ENCODE data around the gene NOP56.

The NOP56 gene

DNA sequence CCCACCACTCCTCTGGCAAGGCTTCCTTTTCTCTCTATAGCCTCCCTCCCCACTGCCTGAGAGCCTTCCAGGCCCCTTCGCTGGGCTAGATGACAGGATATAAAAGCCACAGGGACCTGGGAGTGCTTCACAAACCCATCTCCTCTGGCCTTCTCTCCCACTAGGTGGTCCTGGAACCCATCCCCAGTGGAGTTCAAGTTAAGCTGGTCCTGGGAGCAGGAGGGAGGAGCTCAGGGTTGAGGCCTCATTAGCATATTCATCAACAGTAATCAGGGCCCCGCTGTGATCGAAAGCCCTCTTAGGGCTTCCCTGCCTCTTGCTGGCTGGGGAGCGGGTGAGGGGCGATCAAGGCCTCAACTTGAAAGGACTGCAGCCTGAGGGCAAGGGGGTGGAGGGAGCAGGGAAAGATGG, 49.2 kb downstream of the NOP56 start:
- no CpG with 5 or more reads among the region's 5 CpGs for WGBS (ENCODE audit: insufficient coverage, insufficient read length)
- DNase-seq (ENCODE audit: low read depth, low spot score), result no peak
- Histone ChIP-seq H3K9me3 (ENCODE audit: control insufficient read depth, insufficient read depth, low read length) (no peaks in the 10 kb centered on the region), H3K27ac (ENCODE audit: low read length) (no peak overlapping the region), H3K4me3 (ENCODE audit: low read length) (no peak overlapping the region), H3K4me1 (ENCODE audit: control insufficient read depth, insufficient read depth, low read length) (peaks cover 13% of the 10 kb centered on the region), H3K27me3 (ENCODE audit: control insufficient read depth, insufficient read depth, low read length) (peaks cover under 1% of the 10 kb centered on the region; the same call in 1 of the 2 replicates), H3K36me3 (ENCODE audit: control insufficient read depth, insufficient read depth, low read length) (no peaks in the 10 kb centered on the region)

DNA sequence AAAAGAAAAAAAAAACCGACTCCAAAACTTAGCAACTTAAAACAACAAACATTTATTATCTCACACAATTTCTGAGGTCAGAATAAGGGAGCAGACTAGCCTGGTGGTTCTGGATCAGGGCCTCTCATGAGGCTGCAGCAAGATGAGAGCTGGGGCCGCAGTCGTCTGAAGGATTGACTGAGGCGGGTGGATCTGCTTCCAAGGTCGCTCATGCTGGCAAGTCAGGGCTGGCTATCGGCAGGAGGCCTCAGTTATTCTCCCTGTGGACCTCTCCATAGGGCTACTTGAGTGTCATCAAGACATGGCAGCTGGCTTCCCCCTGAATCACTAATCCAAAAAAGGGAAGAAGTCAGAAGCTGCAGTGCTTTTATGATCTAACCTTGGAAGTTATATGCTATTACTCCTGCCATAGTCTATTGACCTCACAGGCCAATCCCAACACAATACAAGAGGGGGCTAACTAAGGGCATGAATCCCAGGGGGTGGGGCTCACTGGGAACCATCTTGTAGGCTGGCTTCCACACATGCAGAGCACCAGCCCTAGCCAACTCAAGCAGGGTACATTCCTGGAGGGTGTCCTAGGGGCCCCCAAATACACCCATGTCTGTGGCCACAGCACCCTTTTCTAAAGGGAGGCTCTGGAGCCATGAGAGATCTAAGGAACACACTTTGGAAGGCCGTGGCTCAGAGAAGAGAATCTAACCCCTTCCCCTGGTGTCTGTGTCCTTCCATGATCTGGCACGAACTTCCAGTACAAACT, 51.5 kb downstream of the NOP56 start:
- H3K4me1 ChIP-seq (ENCODE audit: control insufficient read depth, insufficient read depth, low read length), result peaks cover 18% of the 10 kb centered on the region
- no peaks in the 10 kb centered on the region; the same call in 1 of the 2 replicates for H3K27me3 ChIP-seq (ENCODE audit: control insufficient read depth, insufficient read depth, low read length)

DNA sequence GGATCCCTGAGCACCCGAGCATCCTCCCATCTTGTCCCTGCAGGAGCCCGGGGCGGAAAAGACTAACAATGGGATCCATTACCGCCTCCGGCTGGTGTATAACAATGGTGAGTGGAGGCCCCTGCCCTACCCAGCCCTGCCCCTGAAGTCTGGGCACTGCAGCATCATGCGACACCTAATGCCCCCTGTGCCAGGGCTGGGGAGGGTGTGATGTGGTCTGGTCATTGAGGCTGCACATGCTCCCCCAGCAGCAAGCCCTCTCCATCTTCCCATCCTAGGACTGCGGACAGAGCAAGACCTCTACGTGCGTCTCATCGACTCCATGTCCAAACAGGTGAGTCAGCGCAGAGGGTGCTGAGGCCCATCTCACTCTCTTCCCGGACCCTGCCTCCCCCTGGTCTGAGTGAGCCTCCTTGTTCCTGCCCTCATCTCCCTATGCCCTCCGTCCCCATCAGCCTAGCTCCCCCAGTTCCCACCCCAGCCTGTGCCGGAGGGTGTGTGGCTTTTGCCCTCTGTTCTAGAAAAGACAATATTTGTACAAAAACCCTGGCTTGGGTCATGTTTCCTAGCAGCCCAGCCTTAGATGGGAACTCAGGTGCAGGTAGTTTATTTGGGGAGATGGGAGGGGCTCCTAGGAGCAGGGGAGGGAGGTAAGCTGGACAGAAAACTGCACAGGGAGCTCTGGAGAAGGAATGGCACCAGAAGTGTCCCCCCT, 53.7 kb downstream of the NOP56 start:
- no peaks in the 10 kb centered on the region; the same call in 1 of the 2 replicates for H3K27me3 ChIP-seq (ENCODE audit: control insufficient read depth, insufficient read depth, low read length)

More for the DNA sequence above, 51.5 kb downstream of the NOP56 start:
- DNase-seq (ENCODE audit: low read depth, low spot score), result no peak
- Histone ChIP-seq H3K4me3 (ENCODE audit: low read length) (no peak overlapping the region), H3K36me3 (ENCODE audit: control insufficient read depth, insufficient read depth, low read length) (no peaks in the 10 kb centered on the region), H3K27ac (ENCODE audit: low read length) (no peak overlapping the region), H3K9me3 (ENCODE audit: control insufficient read depth, insufficient read depth, low read length) (no peaks in the 10 kb centered on the region)
- no CpG with 5 or more reads among the region's 8 CpGs for WGBS (ENCODE audit: insufficient coverage, insufficient read length)

DNA sequence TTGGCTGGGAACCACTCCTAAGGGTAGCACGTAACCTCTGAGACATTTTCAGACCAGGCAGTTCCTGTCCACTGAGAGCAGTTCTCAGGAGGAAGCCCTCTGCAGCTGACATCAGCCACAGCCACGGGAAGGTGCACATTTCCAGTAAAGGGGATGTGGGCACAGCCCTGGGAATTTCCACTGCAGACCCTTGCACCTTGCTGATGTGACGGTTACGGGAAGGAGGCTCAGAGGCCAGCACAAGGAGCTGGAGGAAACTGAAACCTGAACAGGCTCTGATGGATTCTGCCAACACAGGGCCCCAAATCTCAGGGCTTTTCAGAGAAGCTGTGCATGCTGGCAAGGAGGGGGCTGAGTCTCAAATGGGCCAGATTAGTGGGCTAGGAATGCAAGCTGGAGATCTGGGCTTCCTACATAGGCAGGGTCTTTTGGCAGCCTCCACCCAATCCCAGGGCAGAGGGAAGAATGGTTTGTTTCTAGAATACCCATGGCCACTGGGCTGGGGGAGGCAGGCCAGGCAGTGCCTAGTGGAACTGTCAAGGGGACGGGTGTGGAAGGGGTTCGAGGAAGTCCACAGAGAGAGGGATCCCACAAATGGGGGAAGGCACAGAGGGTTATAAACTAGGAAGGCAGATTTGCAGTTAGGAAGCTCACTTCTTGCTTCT, 54.4 kb downstream of the NOP56 start:
- Histone ChIP-seq H3K27me3 (ENCODE audit: control insufficient read depth, insufficient read depth, low read length) (no peaks in the 10 kb centered on the region; the same call in 1 of the 2 replicates), H3K9me3 (ENCODE audit: control insufficient read depth, insufficient read depth, low read length) (no peaks in the 10 kb centered on the region), H3K4me1 (ENCODE audit: control insufficient read depth, insufficient read depth, low read length) (peaks cover 15% of the 10 kb centered on the region), H3K36me3 (ENCODE audit: control insufficient read depth, insufficient read depth, low read length) (no peaks in the 10 kb centered on the region), H3K4me3 (ENCODE audit: low read length) (no peak overlapping the region), H3K27ac (ENCODE audit: low read length) (no peak overlapping the region)
- WGBS (ENCODE audit: insufficient coverage, insufficient read length), result no CpG with 5 or more reads among the region's 6 CpGs
- no peak for DNase-seq (ENCODE audit: low read depth, low spot score)

More for the DNA sequence above, 53.7 kb downstream of the NOP56 start:
- H3K4me3 ChIP-seq (ENCODE audit: low read length), result no peak overlapping the region
- peaks cover 15% of the 10 kb centered on the region for H3K4me1 ChIP-seq (ENCODE audit: control insufficient read depth, insufficient read depth, low read length)
- H3K36me3 ChIP-seq (ENCODE audit: control insufficient read depth, insufficient read depth, low read length), result no peaks in the 10 kb centered on the region
- H3K27ac ChIP-seq (ENCODE audit: low read length), result no peak overlapping the region
- H3K9me3 ChIP-seq (ENCODE audit: control insufficient read depth, insufficient read depth, low read length), result no peaks in the 10 kb centered on the region
- no peak for DNase-seq (ENCODE audit: low read depth, low spot score)
- WGBS (ENCODE audit: insufficient coverage, insufficient read length), result no CpG with 5 or more reads among the region's 14 CpGs

DNA sequence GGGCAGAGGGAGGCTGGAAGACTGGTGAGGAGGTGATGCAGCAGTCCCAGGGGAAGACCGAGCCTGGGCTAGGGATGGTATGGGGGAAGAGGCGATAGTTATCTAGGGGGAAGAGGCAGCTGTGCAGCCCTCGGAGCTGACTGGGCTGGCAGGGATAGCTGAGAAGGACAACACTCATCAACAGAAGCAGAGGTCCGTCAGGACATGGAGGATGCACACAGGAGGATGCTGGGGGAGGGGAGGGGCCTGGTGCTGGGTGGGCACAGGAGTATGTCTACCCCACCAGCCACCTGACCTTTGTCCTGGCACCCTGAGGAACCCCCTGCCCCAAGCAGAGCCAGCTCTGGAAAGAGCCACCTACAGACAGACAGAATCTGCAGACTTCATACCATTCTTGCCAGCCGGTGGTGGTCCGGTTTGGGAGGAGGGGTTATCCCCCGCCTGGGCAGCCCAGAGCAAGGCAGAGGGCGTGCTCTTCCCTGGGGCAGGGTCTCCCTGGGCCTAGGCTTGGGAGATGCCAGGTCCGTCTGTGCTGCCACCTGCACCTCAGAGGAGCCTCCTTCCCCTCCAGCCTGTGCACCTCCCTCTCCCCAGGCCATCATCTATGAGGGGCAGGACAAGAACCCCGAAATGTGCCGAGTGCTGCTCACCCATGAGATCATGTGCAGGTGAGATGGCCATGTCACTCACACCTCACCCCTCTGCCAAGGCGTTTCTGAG, 55.1 kb downstream of the NOP56 start:
- H3K4me3 ChIP-seq (ENCODE audit: low read length), result no peak overlapping the region
- no peaks in the 10 kb centered on the region for H3K9me3 ChIP-seq (ENCODE audit: control insufficient read depth, insufficient read depth, low read length)
- no CpG with 5 or more reads among the region's 12 CpGs for WGBS (ENCODE audit: insufficient coverage, insufficient read length)
- H3K27ac ChIP-seq (ENCODE audit: low read length), result no peak overlapping the region
- no peak for DNase-seq (ENCODE audit: low read depth, low spot score)
- no peaks in the 10 kb centered on the region; the same call in 1 of the 2 replicates for H3K27me3 ChIP-seq (ENCODE audit: control insufficient read depth, insufficient read depth, low read length)
- H3K4me1 ChIP-seq (ENCODE audit: control insufficient read depth, insufficient read depth, low read length), result peaks cover 15% of the 10 kb centered on the region
- H3K36me3 ChIP-seq (ENCODE audit: control insufficient read depth, insufficient read depth, low read length), result no peaks in the 10 kb centered on the region

Data from iPS DF 6.9 (cell line).